Stimulated activated naive CD4-positive, alpha-beta T cell treated with Interleukin-2 at 50 U/mL for 16 hours (primary cell): ENCODE measurements around the gene GPC6.
"Not testable (repeated sequence)": the region's sequence is repeated elsewhere in the genome, so short reads cannot be mapped to it uniquely, and the experiment has no call there.

Experiments
- DNase-seq: peaks from one replicate; lab custom pipeline; 2025; lab: John Stamatoyannopoulos, UW

Gene GPC6

GRCh38 chr13:94249512-94249911, 1022.9 kb downstream of the GPC6 start:
- DNase-seq = no peak

- DNase-seq = no peak
Measured at GRCh38 chr13:94251831-94252608, 1025.4 kb downstream of the GPC6 start.

- no peak for DNase-seq
Measured at GRCh38 chr13:94254737-94255136, 1028.1 kb downstream of the GPC6 start.

DNA sequence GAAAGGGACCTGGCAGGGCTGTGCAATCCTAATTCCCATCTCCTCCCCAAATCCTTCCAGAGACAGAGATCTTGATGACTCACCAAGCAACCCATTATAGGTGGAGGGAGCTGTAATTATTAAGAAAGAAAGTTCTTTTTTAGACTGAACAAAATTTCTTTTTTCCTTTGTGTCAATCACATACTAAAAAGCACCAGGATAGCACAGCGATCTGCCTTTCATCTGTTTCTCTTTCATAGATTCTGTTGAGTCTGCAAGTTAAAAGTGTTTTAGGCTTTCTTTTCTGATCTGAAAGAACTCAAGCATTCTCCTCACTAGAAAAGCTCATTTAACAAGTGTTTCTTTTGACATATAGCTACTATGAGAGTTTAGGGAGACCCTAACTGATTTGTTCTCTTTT, 1030.1 kb downstream of the GPC6 start:
- DNase-seq = no peak

DNA sequence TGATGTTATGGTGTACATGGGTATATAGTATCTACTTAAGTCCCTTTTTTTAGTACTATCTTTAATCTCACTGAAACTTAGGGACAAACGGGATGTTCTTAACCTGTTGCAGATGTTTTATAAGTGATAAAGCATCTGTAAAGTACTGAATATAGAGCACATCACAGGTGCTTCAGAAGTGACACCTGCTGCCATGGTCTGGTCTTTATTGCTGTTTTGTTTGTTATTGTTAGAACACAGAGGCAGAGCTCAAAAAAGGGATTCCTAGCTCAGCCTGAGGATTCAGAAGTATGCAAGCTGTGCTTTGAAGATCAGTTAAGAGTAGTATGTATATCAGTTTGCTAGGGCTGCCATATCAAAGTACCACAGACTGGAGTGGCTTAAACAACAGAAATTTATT, 1033.4 kb downstream of the GPC6 start:
- no peak for DNase-seq

GRCh38 chr13:94261163-94261562, 1034.6 kb downstream of the GPC6 start:
- no peak for DNase-seq

GRCh38 chr13:94263038-94263437, 1036.4 kb downstream of the GPC6 start:
- no peak for DNase-seq

DNA sequence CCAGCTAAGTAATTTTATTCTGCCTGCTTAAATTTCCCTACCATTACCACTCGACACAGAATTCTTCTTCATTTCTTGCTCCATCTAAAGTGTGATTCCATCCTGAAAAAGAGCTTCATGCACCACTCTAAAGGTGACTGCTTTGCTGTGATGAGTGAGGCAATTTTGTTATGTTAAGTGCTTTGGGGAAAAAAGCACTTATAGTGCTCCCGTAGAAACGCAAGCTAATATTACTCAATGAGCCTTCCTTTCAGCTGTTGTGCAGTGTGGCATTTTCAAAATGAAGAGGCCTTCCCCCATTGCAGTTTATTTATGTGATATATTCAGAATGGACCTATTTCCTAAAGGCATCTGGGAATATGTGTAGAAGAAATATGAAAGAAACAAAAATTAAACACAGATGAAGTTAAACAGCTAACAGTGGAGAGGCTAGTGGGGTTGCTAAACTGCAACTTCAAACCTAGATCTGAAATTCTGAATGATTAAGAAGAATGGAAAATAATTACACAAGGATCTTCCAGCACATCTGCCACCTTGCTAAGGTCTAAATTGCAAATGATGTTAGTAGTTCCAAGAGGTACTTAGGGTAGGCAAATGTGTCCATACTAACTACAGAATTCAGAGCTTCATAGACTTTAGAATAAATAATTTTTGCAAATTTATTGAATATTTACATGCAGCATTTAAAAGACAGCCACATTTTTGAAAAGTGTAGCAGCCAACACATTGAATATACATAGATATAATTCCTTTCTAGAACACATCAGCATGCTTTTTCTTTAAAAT, 1041.2 kb downstream of the GPC6 start:
- DNase-seq = no peak

DNA sequence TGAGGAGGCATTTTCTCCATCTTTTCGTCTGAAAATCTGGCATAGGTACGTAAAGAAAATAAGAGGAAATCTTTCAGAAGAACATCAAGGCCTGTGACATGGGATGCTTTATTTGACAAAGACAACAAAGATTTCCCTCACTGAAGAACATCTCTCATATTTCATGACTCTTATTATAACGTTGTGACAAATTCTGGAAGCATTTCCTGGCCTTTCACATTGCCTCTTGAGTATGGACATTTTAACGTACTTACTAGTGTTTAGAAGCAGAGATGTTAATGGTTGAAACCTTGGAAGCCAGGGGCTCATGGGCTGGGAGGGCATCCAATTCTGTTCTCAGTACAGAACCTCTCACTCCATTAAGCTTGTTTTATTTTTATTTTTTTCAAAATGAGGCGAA, 1042.1 kb downstream of the GPC6 start:
- no peak for DNase-seq

GRCh38 chr13:94269557-94269956, 1043.0 kb downstream of the GPC6 start:
- no peak for DNase-seq

DNA sequence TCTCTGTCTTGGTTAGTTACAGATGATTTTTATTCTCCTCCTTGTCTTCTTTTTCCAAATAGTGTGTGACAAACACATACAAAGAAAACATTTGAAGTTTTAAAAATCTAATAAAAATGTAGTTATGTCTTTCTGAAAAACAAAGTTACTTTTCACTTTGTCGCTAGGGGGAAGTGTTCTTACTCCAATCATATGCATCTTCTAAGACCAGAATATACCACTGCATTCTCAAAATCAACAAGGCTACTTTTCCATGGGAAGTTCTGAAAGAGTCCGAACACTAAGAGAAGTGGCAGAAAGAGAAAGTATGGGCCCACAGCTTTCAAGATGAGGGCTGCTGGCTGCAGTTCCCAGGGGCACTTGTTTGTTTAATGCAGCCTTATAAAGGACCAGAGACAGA, 1043.9 kb downstream of the GPC6 start:
- no peak for DNase-seq

GRCh38 chr13:94272038-94272437, 1045.4 kb downstream of the GPC6 start:
- no peak for DNase-seq

DNA sequence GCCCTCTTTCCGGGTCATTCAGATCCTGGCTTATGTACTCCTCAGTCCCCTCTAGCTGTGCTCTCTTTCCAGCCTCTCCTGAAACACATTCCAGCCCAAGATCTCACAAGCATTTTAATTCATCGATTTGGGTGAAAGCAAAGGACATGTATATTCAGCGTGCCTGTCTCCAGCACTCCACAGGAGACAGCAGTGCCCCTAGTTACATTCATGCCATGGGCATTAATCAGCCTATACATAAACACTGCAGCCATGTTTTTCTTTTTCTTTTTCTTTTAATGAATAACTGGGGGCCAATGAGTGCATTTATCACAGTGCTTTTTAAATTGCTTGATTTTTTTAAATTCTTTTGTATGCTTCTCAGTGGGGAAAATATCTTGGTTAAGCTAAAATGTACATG, 1053.7 kb downstream of the GPC6 start:
- no peak for DNase-seq

DNA sequence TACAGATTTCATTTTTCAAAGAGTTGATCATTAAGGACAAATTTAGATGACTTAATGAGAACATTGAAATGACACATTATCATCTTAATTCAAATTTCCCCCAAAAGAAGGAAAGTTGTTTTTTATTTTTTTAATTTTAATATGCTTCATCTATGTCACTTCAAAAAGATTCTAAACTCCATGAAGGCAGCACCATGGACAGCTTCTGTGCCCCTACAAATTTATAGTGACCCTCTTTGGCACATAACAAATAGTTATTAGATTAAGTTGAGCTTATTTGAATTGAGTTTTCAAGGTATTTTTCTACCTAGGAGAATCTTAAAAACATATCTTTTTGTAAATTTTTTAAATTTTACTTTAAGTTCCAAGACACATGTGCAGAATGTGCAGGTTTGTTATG, 1054.2 kb downstream of the GPC6 start:
- DNase-seq = no peak

DNA sequence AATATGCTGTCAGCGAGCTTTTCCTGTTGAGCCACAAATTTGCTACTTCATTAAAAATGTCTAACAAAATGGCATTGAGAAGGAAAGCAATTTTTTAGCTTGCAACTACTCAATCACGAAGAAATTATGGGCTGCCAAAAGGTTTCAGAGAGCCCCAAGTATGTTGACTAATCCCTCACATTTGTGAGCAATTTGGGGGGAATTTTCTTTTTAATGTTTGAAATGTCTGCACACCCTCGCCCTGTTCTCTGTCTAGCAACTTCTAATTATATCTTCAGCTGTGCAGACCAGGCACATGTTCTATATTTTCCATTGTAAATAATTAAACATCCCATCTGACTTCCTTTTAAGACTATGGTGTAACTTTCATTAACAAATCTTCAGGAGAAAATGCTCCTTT, 1060.0 kb downstream of the GPC6 start:
- DNase-seq = no peak

DNA sequence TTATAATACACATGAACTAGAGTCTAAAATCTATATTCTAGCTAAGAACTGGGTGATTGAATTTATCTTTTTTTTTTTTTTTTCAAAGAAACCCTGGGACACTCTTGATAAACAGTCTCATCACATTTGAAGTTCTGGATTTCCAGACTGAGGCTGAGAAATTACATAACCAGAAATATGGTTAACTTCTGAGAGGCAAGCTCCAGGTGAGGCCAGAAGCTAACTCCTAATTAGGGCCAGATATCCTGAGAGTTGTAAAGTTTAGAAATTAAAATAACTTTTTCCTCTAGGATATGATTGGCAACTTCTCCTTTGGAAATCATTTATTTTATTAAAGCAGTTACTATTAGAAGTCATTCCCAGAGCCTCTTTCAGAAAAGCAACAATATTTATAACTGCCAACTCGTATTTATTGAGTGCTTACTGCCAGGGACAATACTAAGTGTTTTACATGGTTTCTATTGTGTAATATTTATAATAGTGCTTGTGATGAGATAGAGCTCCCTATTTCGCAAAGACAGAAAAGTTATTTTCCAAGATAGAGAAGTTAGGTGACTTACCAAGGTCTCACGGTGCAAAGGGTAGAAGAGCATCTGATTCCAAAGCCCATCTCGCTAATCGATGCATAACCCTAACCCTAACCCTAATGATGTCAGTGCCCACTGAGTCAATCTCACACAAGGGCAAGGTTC, 1065.2 kb downstream of the GPC6 start:
- no peak for DNase-seq

GRCh38 chr13:94292323-94292640, 1065.7 kb downstream of the GPC6 start:
- DNase-seq = no peak

GRCh38 chr13:94296471-94296870, 1069.9 kb downstream of the GPC6 start:
- DNase-seq = no peak

DNA sequence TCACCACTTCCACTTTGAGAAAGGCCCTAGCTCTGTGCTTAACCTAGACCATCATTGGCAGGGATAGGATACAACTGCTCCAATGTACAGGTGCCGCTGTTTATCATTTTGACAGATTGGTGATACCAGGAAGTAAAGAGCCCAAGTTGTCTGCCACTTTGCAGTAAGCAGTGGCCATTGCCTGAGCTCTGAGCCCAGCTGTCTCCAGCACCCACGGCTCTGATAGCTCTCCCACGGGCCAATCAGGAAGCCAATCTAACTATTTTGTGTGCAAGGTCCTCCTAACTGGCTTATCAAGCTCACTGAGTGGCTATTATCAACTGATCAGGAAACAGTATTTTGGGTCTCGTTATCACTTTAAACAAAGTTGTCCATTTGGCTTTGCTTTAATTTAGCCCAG, 1071.7 kb downstream of the GPC6 start:
- no peak for DNase-seq

- DNase-seq = no peak
Measured at GRCh38 chr13:94300401-94300800, 1073.8 kb downstream of the GPC6 start.

DNA sequence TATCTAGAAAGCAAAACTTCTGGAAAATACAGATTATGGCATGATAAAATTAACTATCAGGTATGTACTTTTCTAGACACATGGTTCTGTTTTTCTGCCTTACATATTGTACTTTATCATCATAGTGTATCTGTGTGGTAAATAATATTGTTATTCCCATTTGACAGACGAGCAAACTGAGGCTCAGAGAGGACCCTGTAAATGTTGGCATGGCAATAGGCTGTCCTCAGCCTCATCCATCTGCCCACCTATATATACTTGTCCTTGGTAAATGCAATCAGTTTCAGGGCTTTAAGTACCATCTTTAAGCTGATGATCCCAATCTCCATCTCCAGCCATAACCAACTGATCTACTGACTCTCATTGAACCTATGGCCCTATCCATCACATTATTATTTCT, 1074.9 kb downstream of the GPC6 start:
- no peak for DNase-seq

DNA sequence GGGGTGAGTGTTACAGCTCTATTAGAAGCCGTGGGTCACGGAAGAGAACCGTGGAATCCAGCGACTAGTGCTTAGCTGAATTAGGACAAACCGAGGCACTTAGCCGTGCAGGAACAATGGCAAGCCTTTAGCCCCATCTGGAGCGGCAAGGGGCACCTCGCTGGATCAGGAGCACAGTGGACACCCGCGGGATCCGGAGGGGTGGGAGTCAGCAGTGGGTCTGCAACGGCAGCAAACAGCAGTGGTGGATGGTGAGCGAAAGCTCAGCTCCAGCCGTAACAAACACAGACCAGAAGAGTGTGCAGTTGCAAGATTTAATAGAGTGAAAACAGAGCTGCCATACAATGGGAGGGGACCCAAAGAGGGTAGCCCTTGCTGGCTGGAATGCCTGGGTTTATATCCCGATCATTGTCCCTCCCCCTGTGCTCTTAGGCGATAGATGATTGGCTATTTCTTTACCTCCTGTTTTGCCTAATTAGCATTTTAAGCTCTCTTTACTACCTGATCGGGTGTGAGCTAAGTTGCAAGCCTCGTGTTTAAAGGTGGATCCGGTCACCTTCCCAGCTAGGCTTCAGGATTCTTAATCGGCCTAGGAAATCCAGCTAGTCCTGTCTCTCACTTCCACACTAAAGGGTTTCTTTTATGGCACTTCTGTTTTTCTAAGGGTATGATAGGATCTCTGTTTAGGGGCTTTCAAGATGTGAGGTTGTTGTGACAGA, 1076.4 kb downstream of the GPC6 start:
- not testable (repeated sequence) for DNase-seq
